Measurements from ENCODE around the gene PKP4. TPM values are rescaled to one million over a fixed set of nuclear protein-coding genes. Genes with fewer than 3 reads are reported as not detected.

The PKP4 gene
- total RNA-seq, 1 donor from 2014 or later, result 49.6 TPM

GRCh38 chr2:158561054-158561453 is 104.3 kb downstream of the PKP4 start:
- no peak for ATAC-seq (ENCODE audit: poor library complexity)
- no peak for DNase-seq
- intact Hi-C loops (cut with DNase I), result no loop called here

- intact Hi-C loops (cut with DNase I), result no loop called here
- ATAC-seq (ENCODE audit: poor library complexity) (no peak), DNase-seq (no peak)
These were observed 110.5 kb downstream of the PKP4 start for GRCh38 chr2:158567208-158567607.

- no peak for DNase-seq
- intact Hi-C loops (cut with DNase I), result no loop called here
- ATAC-seq (ENCODE audit: poor library complexity), result no peak
These were observed 112.5 kb downstream of the PKP4 start for GRCh38 chr2:158569284-158569683.

GRCh38 chr2:158570869-158571268 is 114.1 kb downstream of the PKP4 start:
- DNase-seq (no peak), ATAC-seq (ENCODE audit: poor library complexity) (no peak)
- intact Hi-C loops (cut with DNase I), result no loop called here

GRCh38 chr2:158573739-158574138 is 117.0 kb downstream of the PKP4 start:
- ATAC-seq (ENCODE audit: poor library complexity) (no peak), DNase-seq (no peak)
- intact Hi-C loops (cut with DNase I), result no loop called here

- DNase-seq (no peak), ATAC-seq (ENCODE audit: poor library complexity) (no peak)
- intact Hi-C loops (cut with DNase I), result no loop called here
These were observed 118.4 kb downstream of the PKP4 start for GRCh38 chr2:158575051-158575635.

- intact Hi-C loops (cut with DNase I), result no loop called here
- DNase-seq (no peak), ATAC-seq (ENCODE audit: poor library complexity) (no peak)
These were observed 120.4 kb downstream of the PKP4 start for GRCh38 chr2:158577141-158577540.

GRCh38 chr2:158578703-158579330 is 122.1 kb downstream of the PKP4 start:
- intact Hi-C loops (cut with DNase I), result no loop called here
- ATAC-seq (ENCODE audit: poor library complexity) (no peak), DNase-seq (no peak)

GRCh38 chr2:158579928-158580327 is 123.2 kb downstream of the PKP4 start:
- intact Hi-C loops (cut with DNase I), result no loop called here
- ATAC-seq (ENCODE audit: poor library complexity), result no peak

GRCh38 chr2:158580760-158581159 is 124.0 kb downstream of the PKP4 start:
- intact Hi-C loops (cut with DNase I), result no loop called here
- DNase-seq (no peak), ATAC-seq (ENCODE audit: poor library complexity) (no peak)

More at GRCh38 chr2:158579928-158580327, 123.2 kb downstream of the PKP4 start:
- DNase-seq, result no peak

- ATAC-seq (ENCODE audit: poor library complexity), result no peak
- intact Hi-C loops (cut with DNase I), result no loop called here
These were observed 125.9 kb downstream of the PKP4 start for GRCh38 chr2:158582670-158583069.

GRCh38 chr2:158583923-158584322 is 127.2 kb downstream of the PKP4 start:
- intact Hi-C loops (cut with DNase I), result no loop called here
- DNase-seq (no peak), ATAC-seq (ENCODE audit: poor library complexity) (no peak)

More at GRCh38 chr2:158582670-158583069, 125.9 kb downstream of the PKP4 start:
- DNase-seq, result no peak

GRCh38 chr2:158586491-158586890 is 129.7 kb downstream of the PKP4 start:
- intact Hi-C loops (cut with DNase I), result no loop called here
- ATAC-seq (ENCODE audit: poor library complexity), result no peak
- DNase-seq, result no peak

GRCh38 chr2:158589303-158589702 is 132.6 kb downstream of the PKP4 start:
- DNase-seq (no peak), ATAC-seq (ENCODE audit: poor library complexity) (peak; percentile 58)
- intact Hi-C loops (cut with DNase I), result no loop called here

- no peak for DNase-seq
- ATAC-seq (ENCODE audit: poor library complexity), result peak; percentile 64
- intact Hi-C loops (cut with DNase I), result no loop called here
These were observed 142.2 kb downstream of the PKP4 start for GRCh38 chr2:158598862-158599517.

GRCh38 chr2:158599609-158600008 is 142.9 kb downstream of the PKP4 start:
- ATAC-seq (ENCODE audit: poor library complexity) (no peak), DNase-seq (no peak)
- intact Hi-C loops (cut with DNase I), result no loop called here

GRCh38 chr2:158600155-158600802 is 143.5 kb downstream of the PKP4 start:
- ATAC-seq (ENCODE audit: poor library complexity) (peak; percentile 83), DNase-seq (peak; percentile 55)
- intact Hi-C loops (cut with DNase I), result no loop called here

- intact Hi-C loops (cut with DNase I), result no loop called here
- DNase-seq (no peak), ATAC-seq (ENCODE audit: poor library complexity) (no peak)
These were observed 145.3 kb downstream of the PKP4 start for GRCh38 chr2:158602027-158602426.

GRCh38 chr2:158603205-158603604 is 146.5 kb downstream of the PKP4 start:
- DNase-seq (no peak), ATAC-seq (ENCODE audit: poor library complexity) (no peak)
- intact Hi-C loops (cut with DNase I), result no loop called here

- intact Hi-C loops (cut with DNase I), result no loop called here
- DNase-seq (no peak), ATAC-seq (ENCODE audit: poor library complexity) (no peak)
These were observed 147.2 kb downstream of the PKP4 start for GRCh38 chr2:158603986-158604385.

Data from Right ventricle myocardium superior (tissue), 1 donor.